Esophagus muscularis mucosa (tissue), 4 donors: ENCODE data around the gene CENPE. TPM values are rescaled to one million over a fixed set of nuclear protein-coding genes. Genes with fewer than 3 reads are reported as not detected.
A peak's percentile ranks its signal among the peaks of the same experiment; 100 is the strongest.

Experiments used
- DNase-seq: peaks from one replicate; pipeline ENCODE4 v3.0.0-alpha.2; 2017; ENCODE audit errors: extremely low spot score
- H3K27ac ChIP-seq, 4 donors: fragments of 200-600 bp; sonication (generic); replicated peaks in 1 of 4; 1 replicate in 3 of 4; 2 replicates in 1 of 4; pipeline ENCODE4 v1.5.1; 2016 to 2019; ENCODE audit warnings: mild to moderate bottlenecking in 1 of 4
- H3K27me3 ChIP-seq, 4 donors: fragments of 200-600 bp; sonication (generic); one replicate each; pipeline versions ENCODE4 v1.5.1 to v1.6.0; 2016 to 2019
- H3K36me3 ChIP-seq, 4 donors: fragments of 200-600 bp; sonication (generic); one replicate each; pipeline ENCODE4 v1.5.1; 2016 to 2019
- H3K4me1 ChIP-seq, 4 donors: fragments of 200-600 bp; sonication (generic); one replicate each; pipeline ENCODE4 v1.5.1; 2016 to 2019
- H3K4me3 ChIP-seq, 4 donors: fragments of 200-600 bp; sonication (generic); 1 replicate in 2 of 4; 2 replicates in 2 of 4; pipeline ENCODE4 v1.5.1; 2016 to 2019; ENCODE audit warnings: mild to moderate bottlenecking in 4 of 4, moderate library complexity in 1 of 4
- H3K9me3 ChIP-seq, 4 donors: fragments of 200-600 bp; sonication (generic); 1 replicate in 3 of 4; 2 replicates in 1 of 4; pipeline ENCODE4 v1.5.1; 2016 to 2019
- CTCF ChIP-seq, 3 experiments: fragments of 200-600 bp in 2 of 3; fragments of 450-650 bp in 1 of 3; sonication (generic) in 2 of 3; IDR thresholded peaks; one replicate each; pipeline ENCODE4 v1.5.1; 2017 to 2019; ENCODE audit warnings: antibody characterized with exemption in 3 of 3, mild to moderate bottlenecking in 2 of 3, moderate library complexity in 1 of 3
- EP300 ChIP-seq: sonication (generic); formaldehyde crosslinking; IDR thresholded peaks from one replicate; pipeline ENCODE4 v1.6.1; 2017; ENCODE audit warnings: antibody characterized with exemption
- POLR2A ChIP-seq: fragments of 450-650 bp; IDR thresholded peaks from one replicate; pipeline ENCODE4 v1.6.1; 2017; ENCODE audit warnings: antibody characterized with exemption, moderate library complexity, mild to moderate bottlenecking, low read depth
- POLR2AphosphoS5 ChIP-seq, 2 donors: sonication (generic); formaldehyde crosslinking; IDR thresholded peaks; one replicate each; pipeline ENCODE4 v1.6.1; 2017; ENCODE audit warnings: antibody characterized with exemption in 2 of 2
- WGBS: methylation state at CpG from one replicate; pipeline ENCODE4 v1.1.5; 2018; 5-methylcytosine and 5-hydroxymethylcytosine counted together
- intact Hi-C: fragments of 100-400 bp; cut with DNase I; formaldehyde crosslinking; loops from one replicate; pipeline ENCODE4 v1.15.1; 2023
- total RNA-seq, 4 donors: library from RNA; depleted of rRNA; stranded (reverse); fragments of >200 nt; gene quantifications; one replicate each; pipeline versions ENCODE4 v1.1.0 to v1.2.1, GENCODE V29; 2016

CENPE gene
- total RNA-seq, 4 donors from 2014 or later = 0.42 to 1.2 (median 0.69) TPM

GRCh38 chr4:103201724-103202123 lies 3.6 kb upstream of the CENPE start:
- no peak for TF ChIP-seq POLR2AphosphoS5 (IDR thresholded peaks at IDR 0.05)
- no peak for TF ChIP-seq CTCF (IDR thresholded peaks at IDR 0.05)
- no peak for TF ChIP-seq POLR2A
- TF ChIP-seq EP300 = no peak
- Histone ChIP-seq H3K4me1 (peaks cover 4 to 16% (median 12%) of the 10 kb centered on the region in 4 donors), H3K27ac (no peak overlapping the region), H3K4me3 (no peak overlapping the region), H3K9me3 (no peaks in the 10 kb centered on the region), H3K27me3 (peaks cover 0 to 8% (median 0%) of the 10 kb centered on the region in 4 donors), H3K36me3 (no peaks in the 10 kb centered on the region)
- WGBS = 25% methylated on average over 2 of the region's 2 CpGs
- intact Hi-C loops = no loop called here
- no peak for DNase-seq

GRCh38 chr4:103201253-103201652 lies 3.1 kb upstream of the CENPE start:
- no peak for DNase-seq
- intact Hi-C loops = no loop called here
- H3K27me3 ChIP-seq = peaks cover 0 to 8% (median 0%) of the 10 kb centered on the region in 4 donors
- no peak overlapping the region for H3K4me3 ChIP-seq
- no peak overlapping the region for H3K27ac ChIP-seq
- peaks cover 4 to 16% (median 12%) of the 10 kb centered on the region in 4 donors for H3K4me1 ChIP-seq
- 92% methylated on average over 2 of the region's 2 CpGs for WGBS
- no peaks in the 10 kb centered on the region for H3K9me3 ChIP-seq
- TF ChIP-seq POLR2A (no peak), EP300 (no peak), CTCF (IDR thresholded peaks at IDR 0.05) (no peak), POLR2AphosphoS5 (IDR thresholded peaks at IDR 0.05) (no peak)
- no peaks in the 10 kb centered on the region for H3K36me3 ChIP-seq

GRCh38 chr4:103199009-103199408 lies 866 bp upstream of the CENPE start:
- Histone ChIP-seq H3K4me1 (peaks cover 4 to 16% (median 12%) of the 10 kb centered on the region in 4 donors), H3K27me3 (peaks cover 0 to 8% (median 0%) of the 10 kb centered on the region in 4 donors), H3K4me3 (peak overlapping the region; percentile 75 to 80 (median 78)), H3K9me3 (no peaks in the 10 kb centered on the region), H3K36me3 (no peaks in the 10 kb centered on the region), H3K27ac (peak overlapping the region in 2 of 4 donors; percentile 72 to 78)
- TF ChIP-seq POLR2A = no peak
- TF ChIP-seq CTCF (IDR thresholded peaks at IDR 0.05) = no peak
- no peak for TF ChIP-seq POLR2AphosphoS5 (IDR thresholded peaks at IDR 0.05)
- no peak for TF ChIP-seq EP300
- intact Hi-C loops = no loop called here
- 77% methylated on average over 9 of the region's 9 CpGs for WGBS
- DNase-seq = no peak

- H3K27ac ChIP-seq = peak overlapping the region; percentile 72 to 78 (median 77)
- H3K27me3 ChIP-seq = peaks cover 0 to 8% (median 0%) of the 10 kb centered on the region in 4 donors
- intact Hi-C loops = no loop called here
- no peaks in the 10 kb centered on the region for H3K9me3 ChIP-seq
- peaks cover 4 to 16% (median 12%) of the 10 kb centered on the region in 4 donors for H3K4me1 ChIP-seq
- TF ChIP-seq POLR2A (no peak), CTCF (IDR thresholded peaks at IDR 0.05) (no peak), POLR2AphosphoS5 (IDR thresholded peaks at IDR 0.05) (no peak), EP300 (no peak)
- no peak for DNase-seq
- WGBS = 2% methylated on average over 9 of the region's 9 CpGs
- no peaks in the 10 kb centered on the region for H3K36me3 ChIP-seq
- H3K4me3 ChIP-seq = peak overlapping the region; percentile 75 to 80 (median 78)
These were observed 405 bp downstream of the CENPE start for GRCh38 chr4:103197765-103198110.

GRCh38 chr4:103193457-103193856 lies 4.7 kb downstream of the CENPE start:
- TF ChIP-seq POLR2AphosphoS5 (IDR thresholded peaks at IDR 0.05) (no peak), CTCF (IDR thresholded peaks at IDR 0.05) (no peak), EP300 (no peak)
- intact Hi-C loops = no loop called here
- no peak overlapping the region for H3K27ac ChIP-seq
- no peaks in the 10 kb centered on the region for H3K27me3 ChIP-seq
- H3K4me1 ChIP-seq = peaks cover 4 to 11% (median 10%) of the 10 kb centered on the region in 4 donors
- WGBS = 87% methylated on average over 2 of the region's 2 CpGs
- H3K9me3 ChIP-seq = no peaks in the 10 kb centered on the region
- no peak overlapping the region for H3K4me3 ChIP-seq
- no peaks in the 10 kb centered on the region for H3K36me3 ChIP-seq
- DNase-seq = no peak
